Chondrocyte (in vitro differentiated cells): Measurements from ENCODE around the gene SBF2. TPM values are rescaled to one million over a fixed set of nuclear protein-coding genes. Genes with fewer than 3 reads are reported as not detected.
A peak's percentile ranks its signal among the peaks of the same experiment; 100 is the strongest.

Source experiments
- DNase-seq: peaks from one replicate; pipeline ENCODE4 v3.0.0; 2021; ENCODE audit warnings: mixed read lengths, low spot score
- H3K27ac Mint-ChIP-seq: one replicate; pipeline ENCODE4 v1.8.0; 2021; ENCODE audit warnings: mild to moderate bottlenecking, moderate library complexity, mixed read lengths; ENCODE audit not compliant: unreplicated experiment
- H3K27me3 Mint-ChIP-seq: 2 replicates; pipeline ENCODE4 v1.8.0; 2021; ENCODE audit warnings: low read depth, mixed read lengths
- H3K36me3 Mint-ChIP-seq: 2 replicates; pipeline ENCODE4 v1.8.0; 2021; ENCODE audit warnings: low read depth, mixed read lengths
- H3K4me1 Mint-ChIP-seq: 2 replicates; pipeline ENCODE4 v1.8.0; 2021; ENCODE audit warnings: low read depth, mild to moderate bottlenecking, mixed read lengths
- H3K4me3 Mint-ChIP-seq: one replicate; pipeline ENCODE4 v1.8.0; 2021; ENCODE audit warnings: mild to moderate bottlenecking, moderate library complexity, mixed read lengths; ENCODE audit not compliant: unreplicated experiment
- H3K9me3 Mint-ChIP-seq: 2 replicates; pipeline ENCODE4 v1.8.0; 2021; ENCODE audit warnings: low read depth, mixed read lengths
- long read RNA-seq: library from polyadenylated mRNA; stranded (forward); transcript quantifications from one replicate; pipeline ENCODE4 v2.0.0, GENCODE V29; 2021
- total RNA-seq: library from RNA; stranded (reverse); gene quantifications from 3 replicates; pipeline ENCODE4 v1.2.1, GENCODE V29; 2021
- TF ChIP-seq, protein P1 (sequence below): fragments of 200-600 bp; sonication (generic); IDR thresholded peaks from 2 replicates; pipeline ENCODE4 v1.5.0; 2021; ENCODE audit warnings: antibody characterized with exemption, mild to moderate bottlenecking, moderate library complexity

Gene SBF2
- 44.5 to 49.2 TPM (median 47.8 TPM) in 3 replicates for total RNA-seq
- long read RNA-seq, full-length matches to known transcripts = 5 of 21 reads
- long read RNA-seq, partial matches to known transcripts = 7 of 21 reads
- long read RNA-seq, other reads (novel, unspliced or antisense) = 9 of 21 reads

DNA sequence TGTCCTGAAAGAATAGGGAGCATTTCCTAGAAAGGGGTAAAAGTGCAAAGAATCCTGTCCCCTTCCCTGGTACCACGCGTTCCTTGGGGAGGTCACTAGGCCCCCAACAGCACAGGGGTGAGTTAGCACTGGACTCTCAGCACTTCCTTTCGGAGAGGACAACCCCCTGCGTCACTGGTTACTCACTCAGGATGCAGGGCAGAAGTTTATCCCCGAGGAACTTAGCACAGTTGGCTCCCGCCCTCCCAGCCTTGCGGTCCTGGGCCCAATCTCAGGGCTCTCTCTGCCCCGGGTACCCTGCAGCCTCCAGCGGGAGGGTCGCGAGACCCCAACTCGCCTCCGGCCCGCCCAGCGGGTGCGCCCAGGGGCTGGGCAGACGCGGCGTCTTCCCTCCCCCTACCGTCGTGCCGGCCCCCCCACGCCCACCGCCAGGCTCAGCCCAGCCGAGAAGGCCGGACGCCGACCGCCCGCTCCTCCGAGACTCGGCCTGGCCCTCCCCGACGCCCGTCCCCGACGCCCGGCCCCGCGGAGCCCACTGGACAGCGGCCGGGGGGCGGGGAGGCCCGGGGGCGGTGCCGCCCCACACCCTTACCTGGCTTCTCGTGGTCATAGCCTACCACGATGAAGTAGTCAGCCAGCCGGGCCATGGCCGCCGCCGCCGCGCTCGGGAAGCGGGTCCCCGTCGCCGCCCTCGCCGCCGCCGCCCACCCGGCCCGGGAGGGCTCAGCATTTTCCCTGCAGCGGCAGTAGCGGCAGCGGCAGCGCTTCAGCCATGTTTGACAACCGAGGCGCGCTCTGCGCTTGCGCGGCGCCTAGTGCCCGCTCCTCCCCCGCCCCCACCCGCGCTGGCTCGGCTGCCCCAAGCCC is at the start of gene SBF2:
Gene SBF2 (minus strand): TSS at position 797 of the 867 bp plus-strand sequence. CDS start 150 bp downstream, at position 647.
- Mint-ChIP-seq H3K27me3 (no peaks in the 10 kb centered on the region), H3K9me3 (no peaks in the 10 kb centered on the region), H3K36me3 (no peaks in the 10 kb centered on the region), H3K27ac (peak within 1 kb of the TSS; percentile 89), H3K4me3 (peak within 1 kb of the TSS; percentile 86), H3K4me1 (peaks cover 31% of the 10 kb centered on the region)
- no peak for DNase-seq
- TF ChIP-seq, protein P1, sequence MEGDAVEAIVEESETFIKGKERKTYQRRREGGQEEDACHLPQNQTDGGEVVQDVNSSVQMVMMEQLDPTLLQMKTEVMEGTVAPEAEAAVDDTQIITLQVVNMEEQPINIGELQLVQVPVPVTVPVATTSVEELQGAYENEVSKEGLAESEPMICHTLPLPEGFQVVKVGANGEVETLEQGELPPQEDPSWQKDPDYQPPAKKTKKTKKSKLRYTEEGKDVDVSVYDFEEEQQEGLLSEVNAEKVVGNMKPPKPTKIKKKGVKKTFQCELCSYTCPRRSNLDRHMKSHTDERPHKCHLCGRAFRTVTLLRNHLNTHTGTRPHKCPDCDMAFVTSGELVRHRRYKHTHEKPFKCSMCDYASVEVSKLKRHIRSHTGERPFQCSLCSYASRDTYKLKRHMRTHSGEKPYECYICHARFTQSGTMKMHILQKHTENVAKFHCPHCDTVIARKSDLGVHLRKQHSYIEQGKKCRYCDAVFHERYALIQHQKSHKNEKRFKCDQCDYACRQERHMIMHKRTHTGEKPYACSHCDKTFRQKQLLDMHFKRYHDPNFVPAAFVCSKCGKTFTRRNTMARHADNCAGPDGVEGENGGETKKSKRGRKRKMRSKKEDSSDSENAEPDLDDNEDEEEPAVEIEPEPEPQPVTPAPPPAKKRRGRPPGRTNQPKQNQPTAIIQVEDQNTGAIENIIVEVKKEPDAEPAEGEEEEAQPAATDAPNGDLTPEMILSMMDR = no peak

DNA sequence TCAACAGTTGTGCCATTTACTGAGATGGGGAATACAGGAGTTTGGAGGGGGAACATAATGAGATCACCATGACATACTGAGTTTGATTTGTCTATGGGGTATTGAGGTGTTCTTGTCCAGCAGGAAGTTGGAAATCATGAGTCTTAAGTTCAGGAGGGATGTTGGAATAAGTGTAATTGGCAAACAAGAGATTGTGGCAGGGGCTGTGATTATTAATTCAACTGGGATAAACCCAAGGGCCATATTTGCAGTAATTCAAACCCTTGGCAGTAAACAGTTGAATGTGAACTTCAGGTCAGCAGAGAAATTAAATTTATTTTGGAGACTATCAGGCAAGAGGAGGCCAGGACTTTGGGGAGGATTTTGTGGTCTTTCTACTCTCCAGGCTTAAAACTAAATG is 44.3 kb upstream of the SBF2 start:
- Mint-ChIP-seq H3K27ac (no peak overlapping the region), H3K4me1 (no peaks in the 10 kb centered on the region), H3K27me3 (no peaks in the 10 kb centered on the region), H3K9me3 (peaks cover 5% of the 10 kb centered on the region), H3K4me3 (no peak overlapping the region), H3K36me3 (peaks cover 2% of the 10 kb centered on the region)
- TF ChIP-seq, protein P1 = no peak
- DNase-seq = no peak

DNA sequence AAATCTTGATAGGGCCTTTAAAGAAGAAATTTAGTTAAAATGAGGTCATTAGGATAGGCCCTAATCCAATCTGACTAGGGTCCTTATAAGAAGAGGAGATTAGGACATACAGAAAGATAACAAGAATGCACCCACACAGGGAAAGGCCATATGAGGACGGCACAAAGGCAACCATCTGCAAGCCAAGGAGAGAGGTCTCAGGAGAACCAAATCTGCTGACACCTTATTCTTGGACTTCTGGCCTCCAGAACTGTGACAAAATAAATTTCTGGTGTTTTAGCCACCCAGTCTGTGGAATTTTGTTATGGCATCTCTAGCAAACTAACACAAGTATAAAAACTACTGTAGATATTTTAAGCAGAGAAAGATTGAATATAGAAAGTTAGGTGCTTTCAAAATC is 39.5 kb upstream of the SBF2 start:
- Mint-ChIP-seq H3K36me3 (no peaks in the 10 kb centered on the region), H3K4me3 (no peak overlapping the region), H3K9me3 (no peaks in the 10 kb centered on the region), H3K27ac (no peak overlapping the region), H3K27me3 (no peaks in the 10 kb centered on the region), H3K4me1 (peaks cover 13% of the 10 kb centered on the region)
- TF ChIP-seq, protein P1 = no peak
- DNase-seq = no peak

DNA sequence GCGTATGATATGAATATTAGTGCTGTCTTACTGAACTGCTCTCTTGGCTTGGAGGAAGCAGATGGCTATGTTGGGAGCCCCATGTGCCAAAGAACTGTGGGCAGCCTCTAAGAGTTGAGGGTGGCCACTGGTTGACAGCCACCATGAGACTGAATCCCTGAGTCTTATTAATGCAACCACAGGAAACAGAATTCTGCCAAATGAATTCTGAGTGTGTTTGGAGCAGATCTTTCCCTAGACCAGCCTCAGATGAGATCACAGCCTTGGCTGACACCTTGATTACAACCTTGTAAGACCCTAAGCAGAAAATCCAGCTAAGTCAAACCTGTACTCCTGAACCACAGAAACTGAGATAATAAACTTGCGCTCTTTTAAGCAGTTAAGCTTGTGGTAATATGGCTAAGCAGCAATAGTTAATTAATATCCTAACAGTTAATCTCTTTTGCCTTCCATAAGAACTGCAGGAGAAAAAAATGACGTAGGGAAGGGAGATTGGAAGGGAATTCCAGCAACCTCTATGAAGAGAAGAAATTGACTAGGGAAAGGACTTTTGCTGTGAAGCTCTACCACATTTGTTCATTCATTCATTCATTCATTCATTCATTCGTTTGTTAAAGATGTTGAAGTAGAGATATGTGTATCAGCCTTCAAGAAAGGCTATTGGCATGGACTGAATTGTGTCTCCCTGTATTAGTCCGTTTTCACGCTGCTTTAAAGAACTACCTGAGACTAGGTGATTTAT is 37.7 kb upstream of the SBF2 start:
- TF ChIP-seq, protein P1 = no peak
- Mint-ChIP-seq H3K9me3 (no peaks in the 10 kb centered on the region), H3K27me3 (no peaks in the 10 kb centered on the region), H3K27ac (no peak overlapping the region), H3K36me3 (no peaks in the 10 kb centered on the region), H3K4me3 (no peak overlapping the region), H3K4me1 (peaks cover 29% of the 10 kb centered on the region)
- no peak for DNase-seq

DNA sequence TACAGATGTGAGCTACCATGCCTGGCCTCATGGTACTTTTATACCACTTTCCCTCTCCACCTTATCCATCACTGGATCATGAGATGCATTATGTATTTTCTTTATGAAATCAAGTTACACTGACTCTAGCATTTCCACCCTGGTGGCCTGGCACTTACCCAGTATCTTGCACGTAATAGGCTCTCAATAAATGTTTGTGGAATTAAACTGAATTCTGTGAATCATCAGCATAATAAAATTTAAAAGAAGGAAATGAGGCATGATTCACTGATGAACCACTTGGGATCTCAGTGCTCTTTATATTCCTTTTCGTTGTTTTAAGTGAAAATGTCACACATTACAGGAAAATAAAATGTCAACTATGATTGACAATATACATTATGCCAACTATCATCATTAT is 35.9 kb upstream of the SBF2 start:
- H3K36me3 Mint-ChIP-seq = no peaks in the 10 kb centered on the region
- H3K27ac Mint-ChIP-seq = no peak overlapping the region
- TF ChIP-seq, protein P1 = no peak
- H3K27me3 Mint-ChIP-seq = no peaks in the 10 kb centered on the region
- DNase-seq = no peak
- no peaks in the 10 kb centered on the region for H3K9me3 Mint-ChIP-seq
- H3K4me1 Mint-ChIP-seq = peaks cover 47% of the 10 kb centered on the region
- no peak overlapping the region for H3K4me3 Mint-ChIP-seq
